CD1c-positive myeloid dendritic cell (primary cell): ENCODE data around the gene HS6ST1.

Experiments
- DNase-seq: peaks from one replicate; pipeline ENCODE4 v3.0.0-alpha.2; 2016; ENCODE audit errors: extremely low spot score

Gene HS6ST1

GRCh38 chr2:128282246-128282975 is 36.3 kb downstream of the HS6ST1 start:
- DNase-seq: no peak

- no peak for DNase-seq
Measured at GRCh38 chr2:128281852-128282245, 36.8 kb downstream of the HS6ST1 start.

GRCh38 chr2:128280901-128281321 is 37.8 kb downstream of the HS6ST1 start:
- peak; percentile 56 for DNase-seq

GRCh38 chr2:128280158-128280871 is 38.4 kb downstream of the HS6ST1 start:
- DNase-seq: peak; percentile 62

GRCh38 chr2:128279786-128280157 is 38.9 kb downstream of the HS6ST1 start:
- no peak for DNase-seq

DNA sequence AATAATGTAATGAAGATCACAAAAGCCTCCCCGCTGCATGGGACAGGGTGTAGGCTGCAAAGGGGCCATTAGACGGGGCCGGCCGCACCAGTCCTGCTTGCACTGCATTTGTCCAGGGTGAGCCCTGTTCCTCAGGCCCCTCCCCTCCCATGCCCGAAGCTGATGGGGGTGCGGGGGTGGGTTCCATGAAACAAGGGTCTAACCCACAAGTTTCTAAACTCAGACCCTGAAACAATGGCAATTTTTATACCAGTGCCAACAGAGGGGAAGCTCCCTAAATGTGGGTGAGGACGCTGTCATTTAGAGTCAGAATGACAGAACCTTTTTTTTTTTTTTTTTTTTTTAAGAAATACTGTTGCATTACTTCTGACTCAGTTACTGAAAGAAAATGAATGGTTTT is 39.7 kb downstream of the HS6ST1 start:
- peak; percentile 12 for DNase-seq

DNA sequence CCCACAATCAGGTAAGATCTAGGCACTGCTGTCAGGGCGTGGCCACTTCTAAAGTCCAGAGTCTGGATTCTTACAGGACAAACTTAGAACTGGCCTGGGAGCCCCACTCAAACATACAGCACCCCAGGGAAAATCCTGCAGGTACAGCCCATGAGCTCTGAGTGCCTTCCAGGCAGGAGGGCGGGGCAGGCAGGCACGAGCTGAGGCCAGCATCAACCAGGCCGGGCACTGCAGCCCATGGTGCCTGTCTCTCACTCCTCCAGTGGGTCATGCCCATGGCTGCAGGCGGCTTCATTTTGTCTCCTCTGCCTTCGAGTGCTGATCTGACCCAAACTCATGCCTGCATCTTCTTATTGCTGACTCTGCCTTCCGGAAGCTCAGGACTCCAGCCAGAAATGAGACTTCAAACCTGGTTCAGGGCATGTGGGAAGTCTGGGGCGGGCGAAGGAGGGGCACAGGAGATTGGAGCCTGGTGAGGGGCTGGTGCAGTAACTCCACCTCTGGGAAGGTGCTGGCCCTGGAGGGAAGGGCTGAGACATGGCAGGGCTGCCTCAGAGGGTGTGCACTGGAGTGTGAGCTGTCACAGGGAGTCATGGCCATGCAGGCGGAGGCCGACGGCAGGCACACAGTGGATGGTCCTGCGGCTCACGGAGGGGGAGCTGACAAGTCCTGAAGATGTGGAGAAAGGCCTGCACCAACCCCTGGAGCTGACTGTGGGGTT is 40.5 kb downstream of the HS6ST1 start:
- DNase-seq: no peak

DNA sequence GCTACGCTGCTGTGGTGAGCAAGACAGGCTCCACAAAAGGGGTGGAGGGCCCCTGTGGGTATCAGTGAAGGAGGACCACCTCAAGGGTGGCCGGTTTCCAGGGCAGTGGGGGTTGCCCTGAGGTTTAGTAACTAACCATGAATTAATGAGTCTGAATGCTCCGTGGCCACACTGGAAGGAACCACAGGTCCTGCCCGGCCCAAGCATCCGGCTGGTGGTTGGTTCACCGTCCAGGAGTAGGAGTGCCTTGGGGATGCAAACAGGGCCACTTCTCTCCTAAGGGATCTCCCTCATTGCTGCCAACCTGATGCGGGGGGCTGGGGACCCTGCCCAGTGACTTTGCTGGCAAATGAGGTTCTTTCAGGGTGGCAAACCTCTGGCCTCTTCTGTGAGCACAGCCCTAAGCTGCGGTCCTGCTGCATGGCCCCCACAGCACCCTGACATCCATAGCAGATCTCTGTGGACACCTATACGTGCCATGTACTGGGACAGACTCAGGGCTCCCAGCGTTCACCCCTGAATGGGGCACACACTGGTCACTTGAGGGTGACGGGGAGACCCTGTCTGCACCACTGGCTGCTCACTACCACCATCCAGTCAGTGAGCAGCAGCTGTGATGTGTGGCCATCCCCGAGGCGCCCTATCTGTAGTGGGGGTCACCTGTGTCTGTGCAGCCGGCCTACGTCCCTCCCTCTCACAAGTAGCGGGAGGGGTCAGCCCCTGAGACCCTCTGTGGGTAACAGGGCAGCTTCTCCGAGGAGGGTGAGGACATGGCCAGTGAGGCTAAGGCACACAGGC is 41.6 kb downstream of the HS6ST1 start:
- DNase-seq: no peak

DNA sequence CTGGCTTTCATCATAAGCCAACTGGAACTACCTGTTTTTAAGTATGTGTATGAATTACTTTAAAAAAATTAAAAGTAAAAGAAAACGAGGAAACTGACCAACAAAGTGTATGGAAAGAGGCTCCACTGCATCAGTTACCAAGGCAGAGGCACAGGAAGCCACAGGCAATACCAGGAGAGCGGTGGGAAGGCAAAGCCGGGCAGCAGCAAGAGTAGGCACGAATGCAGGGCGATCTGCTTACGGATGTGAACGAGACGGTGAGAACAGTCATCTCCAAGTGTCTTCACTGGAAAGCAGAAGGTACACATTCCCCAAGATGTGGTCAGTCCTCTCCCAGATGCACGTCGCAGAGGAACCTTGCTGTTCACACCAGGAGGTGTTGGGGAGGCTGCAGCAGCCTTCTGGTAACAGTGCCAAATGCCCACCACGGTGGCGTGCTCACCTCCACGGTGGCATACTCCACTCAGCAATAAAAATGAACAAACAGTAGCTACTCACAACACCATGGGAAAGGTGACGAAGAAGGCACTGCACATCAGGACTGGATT is 43.1 kb downstream of the HS6ST1 start:
- no peak for DNase-seq

DNA sequence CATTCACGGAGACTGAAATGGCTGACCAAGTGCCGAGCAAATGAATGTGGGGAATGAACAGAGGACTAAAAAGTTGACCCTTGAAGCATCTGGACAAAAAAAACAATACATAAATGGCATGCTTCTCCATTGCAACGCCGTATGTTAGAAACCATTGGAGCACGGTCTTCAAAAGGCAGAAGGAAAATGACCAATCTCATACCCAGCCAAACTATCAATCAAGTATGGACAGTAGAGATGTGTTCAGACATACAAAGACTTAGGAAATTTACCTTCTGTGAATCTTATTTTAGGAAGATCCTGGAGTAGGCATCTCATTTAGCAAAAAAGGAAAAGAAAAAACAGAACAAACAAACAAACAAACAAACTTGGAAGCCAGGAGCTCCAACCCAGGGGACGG is 44.5 kb downstream of the HS6ST1 start:
- no peak for DNase-seq

DNA sequence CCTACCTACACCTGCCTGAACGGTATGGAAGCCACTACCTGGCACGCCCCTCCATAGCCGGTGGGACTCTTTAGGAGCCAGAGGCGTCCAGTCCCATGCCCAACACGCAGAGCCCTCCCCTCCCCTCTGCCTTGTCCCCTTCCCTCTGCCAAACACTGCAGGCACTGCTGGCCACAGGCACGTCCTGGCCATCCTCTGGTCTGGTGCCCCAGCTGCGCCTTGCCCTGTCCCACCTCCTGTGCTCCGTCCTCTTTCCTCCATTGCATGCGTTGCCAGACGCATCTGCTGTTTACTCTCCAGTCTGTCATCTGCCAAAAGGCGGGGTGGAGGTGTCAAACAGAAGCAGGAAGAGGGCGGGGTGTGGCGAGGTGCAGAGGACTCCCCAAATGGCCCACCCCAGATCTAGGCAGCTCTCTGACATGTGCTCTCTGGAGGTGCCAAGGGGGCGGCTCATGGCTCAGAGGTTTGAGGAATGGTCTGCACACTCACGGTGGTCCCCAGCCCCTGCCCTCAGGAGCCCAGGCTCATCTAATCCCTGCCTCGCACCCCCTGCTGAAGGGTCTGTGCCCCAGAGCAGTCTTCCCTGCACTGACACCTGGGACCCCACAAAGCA is 45.1 kb downstream of the HS6ST1 start:
- DNase-seq: no peak

DNA sequence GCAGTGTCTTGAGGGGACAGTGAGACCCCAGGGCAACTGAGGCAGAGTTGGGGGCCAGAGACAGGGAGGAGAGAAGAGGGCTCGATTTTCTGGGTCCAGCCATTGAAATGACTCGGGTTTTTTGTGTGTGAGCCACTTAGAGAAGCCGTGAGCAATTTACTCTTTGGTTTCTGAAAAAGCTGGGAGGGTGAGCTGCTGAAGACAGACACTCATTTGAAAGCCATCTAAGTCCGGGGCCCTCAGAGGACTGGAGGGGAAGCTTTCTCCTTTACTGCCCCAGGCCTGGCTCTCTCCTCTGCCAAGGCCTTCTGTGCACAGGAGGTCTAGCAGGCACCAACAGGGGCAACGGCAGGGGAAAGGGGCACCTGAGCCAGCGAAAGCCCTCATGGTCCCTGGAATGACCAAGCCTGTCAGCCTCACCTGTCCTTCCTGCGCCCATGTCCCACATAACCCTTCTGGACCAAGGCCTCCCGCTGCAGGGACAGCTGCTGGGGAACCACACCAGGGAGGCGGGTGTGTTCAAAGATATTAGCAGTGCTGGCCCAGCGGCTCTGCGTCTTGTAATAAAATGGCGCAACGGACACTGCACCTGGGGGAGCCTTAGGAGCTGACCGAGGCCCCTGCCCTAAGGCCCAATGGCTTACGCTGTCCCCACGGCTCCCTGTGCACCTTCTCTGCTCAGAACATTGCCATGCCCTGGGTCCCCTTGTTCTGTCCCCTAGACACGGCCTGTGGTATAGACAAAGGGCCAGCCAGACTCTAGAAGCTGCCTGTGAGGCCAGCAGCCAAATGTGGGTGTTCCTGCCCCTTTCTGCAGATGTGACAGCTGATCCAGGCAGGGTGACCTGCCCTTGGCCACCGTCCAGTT is 45.8 kb downstream of the HS6ST1 start:
- DNase-seq: no peak

DNA sequence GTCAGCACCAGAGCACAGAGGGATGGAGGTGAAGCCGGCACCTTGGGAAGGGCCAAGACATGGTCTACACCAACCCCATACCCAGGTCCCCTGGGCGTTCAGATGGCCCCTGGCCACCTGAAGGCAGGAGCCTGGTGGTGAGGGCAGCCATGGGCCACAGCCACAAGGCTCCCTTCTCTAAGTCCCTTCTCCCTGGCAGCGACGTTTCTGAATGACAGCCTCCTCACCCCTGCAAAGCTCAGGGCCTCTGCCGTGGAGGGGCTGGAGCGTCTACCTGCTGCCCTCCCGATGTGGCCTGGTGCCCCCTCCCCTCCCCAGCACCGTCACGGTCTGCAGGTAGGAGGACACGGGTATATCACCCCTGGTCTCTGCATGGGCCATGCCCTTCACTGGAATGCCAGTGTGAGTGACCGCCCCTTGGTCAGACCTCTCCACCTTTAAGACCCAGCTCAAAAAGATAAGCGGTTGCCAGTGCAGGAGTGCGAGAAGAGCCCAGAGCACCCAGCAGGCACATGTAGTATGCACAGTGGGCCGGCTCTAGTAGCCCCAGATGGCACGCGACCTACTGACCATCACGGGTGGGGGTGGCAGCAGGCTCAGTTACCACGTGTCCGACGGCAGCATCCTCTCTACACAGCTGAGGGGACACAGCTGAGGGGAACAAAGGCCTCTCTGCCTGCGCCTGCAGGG is 46.6 kb downstream of the HS6ST1 start:
- DNase-seq: no peak

DNA sequence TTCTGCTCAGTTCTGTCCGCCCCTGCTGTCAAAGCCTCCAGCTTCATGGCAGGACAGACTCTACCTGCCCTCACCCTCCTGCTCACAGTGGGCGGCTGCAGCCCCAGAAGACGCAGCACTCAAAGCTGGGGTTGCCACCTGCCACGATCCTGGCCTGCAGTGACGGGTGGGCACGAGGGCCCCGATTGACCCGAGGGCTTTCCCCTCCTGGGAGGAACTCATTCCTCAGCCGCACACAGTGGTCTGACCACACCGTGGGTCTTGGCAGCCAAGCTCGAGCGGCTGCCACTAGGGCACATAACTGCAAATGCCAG is 47.1 kb downstream of the HS6ST1 start:
- DNase-seq: no peak

DNA sequence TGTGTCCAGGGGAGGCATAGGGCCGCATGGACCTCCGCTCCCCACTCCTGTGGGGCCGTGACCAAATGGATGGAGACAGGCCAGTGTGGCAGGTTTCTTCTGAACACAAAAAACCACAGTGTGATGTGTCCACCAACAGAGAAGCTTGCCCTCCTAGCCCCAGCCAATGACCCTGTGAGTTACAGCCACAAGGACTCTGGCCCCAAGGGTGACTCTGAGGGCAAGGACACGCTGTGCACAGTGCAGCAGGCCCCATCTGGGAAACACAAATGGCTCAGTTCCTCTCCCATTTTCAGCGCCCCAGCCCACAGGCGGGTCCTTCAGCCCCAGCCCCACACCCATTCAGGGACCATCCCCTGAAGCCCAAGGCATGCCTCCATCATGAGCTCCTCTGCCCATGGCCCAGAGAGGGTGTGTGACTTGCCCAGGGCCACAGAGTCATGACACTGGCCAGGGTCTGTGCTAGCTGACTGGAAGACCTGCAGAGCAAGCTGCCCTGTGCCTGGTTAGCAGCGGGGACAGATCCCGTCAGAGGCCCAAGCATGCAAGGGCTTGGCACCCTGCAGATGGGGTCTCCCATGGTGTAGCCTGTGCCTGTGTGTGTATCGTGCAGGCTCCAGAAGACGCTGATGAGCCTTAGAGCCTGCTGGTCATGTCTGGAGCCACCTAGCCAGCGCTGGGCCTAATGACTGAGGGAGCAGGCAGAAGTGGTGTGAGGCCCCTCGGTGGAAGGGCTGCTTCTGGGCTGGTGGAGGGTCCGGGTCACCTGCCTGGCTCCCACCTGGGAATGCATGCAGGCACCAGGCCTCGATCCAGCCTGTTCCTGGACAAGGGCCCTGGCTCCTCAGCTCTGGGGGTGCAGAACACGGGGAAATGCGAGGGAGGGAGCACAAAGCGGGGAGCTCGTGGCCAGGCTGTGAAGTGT is 47.7 kb downstream of the HS6ST1 start:
- DNase-seq: no peak

- no peak for DNase-seq
Measured at GRCh38 chr2:128269990-128270671, 48.5 kb downstream of the HS6ST1 start.

GRCh38 chr2:128269063-128269989 is 49.3 kb downstream of the HS6ST1 start:
- DNase-seq: no peak
